Left renal cortex interstitium (tissue), 4 donors: Measurements from ENCODE around the gene C4A. TPM values are rescaled to one million over a fixed set of nuclear protein-coding genes. Genes with fewer than 3 reads are reported as not detected.
A peak's percentile ranks its signal among the peaks of the same experiment; 100 is the strongest.
"Not testable (repeated sequence)": the region's sequence is repeated elsewhere in the genome, so short reads cannot be mapped to it uniquely, and the experiment has no call there.

Experiments
- DNase-seq, 4 donors: peaks; one replicate each; pipeline ENCODE4 v3.0.0-alpha.2; 2013; ENCODE audit warnings: low read depth in 4 of 4, low spot score in 2 of 4, missing footprints in 1 of 4
- polyA plus RNA-seq, 4 donors: library from polyadenylated mRNA; unstranded; fragments of 120-200 nt; gene quantifications; one replicate each; pipeline ENCODE4 v1.2.1, GENCODE V29; 2013; ENCODE audit not compliant: insufficient read length in 4 of 4

Gene C4A
- polyA plus RNA-seq, 4 donors: 11.9 to 24.1 (median 15.8) TPM

- no peak for DNase-seq
These were observed 65.6 kb downstream of the C4A start for GRCh38 chr6:32047539-32047854.

- peak in 1 of 4 donors; percentile 26 for DNase-seq
These were observed 66.3 kb downstream of the C4A start for GRCh38 chr6:32047855-32048766.

DNA sequence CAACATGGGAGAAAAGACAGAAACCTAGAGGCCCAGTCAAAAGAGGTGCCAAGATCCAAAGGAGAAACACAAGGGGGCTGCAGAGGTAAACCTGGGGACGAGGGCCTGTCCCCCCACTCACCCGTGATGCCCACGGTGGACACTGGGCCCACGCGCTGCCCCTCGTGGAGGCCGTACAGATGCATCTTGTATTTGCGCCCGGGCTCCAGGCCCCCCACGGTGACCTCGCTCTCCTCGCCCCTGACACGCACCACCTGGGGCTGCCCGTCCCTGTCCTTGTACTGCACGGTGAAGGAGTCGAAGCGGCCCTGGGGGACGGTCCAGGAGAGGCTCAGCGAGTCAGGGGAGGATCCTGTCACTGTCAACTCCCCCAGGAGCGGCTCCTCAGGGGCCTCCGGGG lies 67.3 kb downstream of the C4A start:
- DNase-seq: not testable (repeated sequence)

DNA sequence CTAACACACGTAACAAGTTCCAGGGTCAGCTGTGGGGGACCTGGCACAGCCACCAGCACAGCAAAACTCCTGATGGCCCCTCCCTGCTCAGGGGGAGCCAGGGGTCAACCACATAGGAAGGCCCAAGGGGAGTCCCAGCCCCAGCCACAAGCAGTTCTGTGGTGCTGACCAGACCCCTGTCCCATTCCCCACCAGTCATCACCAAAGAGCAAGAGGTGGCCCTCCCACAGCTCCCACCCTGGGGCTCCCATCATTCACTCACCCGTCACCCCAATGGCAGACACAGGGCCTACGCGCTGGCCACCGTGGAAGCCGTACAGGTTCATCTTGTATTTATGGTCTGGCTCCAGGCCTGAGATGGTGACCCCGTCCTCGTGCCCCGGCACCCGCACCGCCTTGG lies 67.9 kb downstream of the C4A start:
- not testable (repeated sequence) for DNase-seq

DNA sequence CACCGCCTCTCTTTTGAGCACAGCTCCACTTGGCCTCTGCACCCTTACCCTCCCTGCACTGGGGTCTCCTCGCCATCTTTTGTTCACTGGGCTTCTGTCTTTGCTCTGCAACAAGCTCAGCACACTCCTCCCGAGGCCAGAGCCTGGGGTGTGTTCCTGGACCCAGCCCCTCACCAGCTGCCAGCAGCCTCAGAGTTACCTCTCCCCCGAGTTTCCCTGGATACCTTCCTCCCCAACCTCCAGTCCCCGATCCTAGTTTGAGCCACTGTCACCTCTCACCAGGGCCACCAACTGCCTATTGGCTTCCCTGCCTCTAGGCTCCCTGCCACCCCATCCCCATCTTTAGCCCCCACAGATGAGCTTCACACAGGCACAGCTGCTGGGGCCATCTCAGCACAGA lies 68.7 kb downstream of the C4A start:
- no peak for DNase-seq

Other genes starting within 250 kb of the C4A start
- gene CLIC1, start 245.5 kb upstream of the C4A start, polyA plus RNA-seq: 100 to 1,000 TPM; 251 to 323 (median 297) TPM
- 10 to 100 TPM; 13.1 to 58.4 (median 30.9) TPM for gene MSH5, start 242.1 kb upstream of the C4A start, polyA plus RNA-seq
- 10 to 100 TPM in 2 of 4 donors, 1 to 10 TPM in 2; 4.2 to 12.9 (median 7.3) TPM for gene SAPCD1, start 219.4 kb upstream of the C4A start, polyA plus RNA-seq
- 10 to 100 TPM in 2 of 4 donors, 1 to 10 TPM in 2; 8.1 to 10.7 (median 9.6) TPM for gene VWA7, start 204.7 kb upstream of the C4A start, polyA plus RNA-seq
- gene VARS1, start 186.3 kb upstream of the C4A start, polyA plus RNA-seq: 10 to 100 TPM; 51.9 to 64.8 (median 55.2) TPM
- 10 to 100 TPM; 80.4 to 88.0 (median 84.9) TPM for gene LSM2, start 175.1 kb upstream of the C4A start, polyA plus RNA-seq
- 1 to 10 TPM; 3.6 to 4.2 (median 3.8) TPM for gene HSPA1L, start 166.8 kb upstream of the C4A start, polyA plus RNA-seq
- gene HSPA1A, start 166.5 kb upstream of the C4A start, polyA plus RNA-seq: 100 to 1,000 TPM in 3 of 4 donors, 10 to 100 TPM in 1; 92.5 to 123 (median 116) TPM
- 100 to 1,000 TPM; 128 to 169 (median 155) TPM for gene HSPA1B, start 154.3 kb upstream of the C4A start, polyA plus RNA-seq
- 10 to 100 TPM; 72.1 to 78.2 (median 75.1) TPM for gene NEU1, start 119.2 kb upstream of the C4A start, polyA plus RNA-seq
- gene SLC44A4, start 103.1 kb upstream of the C4A start, polyA plus RNA-seq: 10 to 100 TPM; 37.2 to 57.4 (median 46.1) TPM
- gene EHMT2, start 84.4 kb upstream of the C4A start, polyA plus RNA-seq: 100 to 1,000 TPM in 1 of 4 donors, 10 to 100 TPM in 3; 65.6 to 111 (median 86.8) TPM
- gene ZBTB12, start 80.0 kb upstream of the C4A start, polyA plus RNA-seq: 10 to 100 TPM; 22.4 to 35.3 (median 26.9) TPM
- 1 to 10 TPM; 3.1 to 4.1 (median 3.7) TPM for gene C2, start 54.3 kb upstream of the C4A start, polyA plus RNA-seq
- 10 to 100 TPM in 1 of 4 donors, 1 to 10 TPM in 3; 6.5 to 22.2 (median 7.1) TPM for gene CFB, start 36.0 kb upstream of the C4A start, polyA plus RNA-seq
- 100 to 1,000 TPM in 1 of 4 donors, 10 to 100 TPM in 3; 88.5 to 105 (median 91.7) TPM for gene NELFE, start 23.1 kb upstream of the C4A start, polyA plus RNA-seq
- 10 to 100 TPM; 36.4 to 56.9 (median 45.8) TPM for gene SKIC2, start 22.9 kb upstream of the C4A start, polyA plus RNA-seq
- 10 to 100 TPM; 22.9 to 42.2 (median 32.9) TPM for gene DXO, start 9.9 kb upstream of the C4A start, polyA plus RNA-seq
- 10 to 100 TPM; 10.7 to 24.8 (median 17.0) TPM for gene C4B, start 32.7 kb downstream of the C4A start, polyA plus RNA-seq
- gene CYP21A2, start 56.4 kb downstream of the C4A start, polyA plus RNA-seq: 1 to 10 TPM in 2 of 4 donors, under 1 TPM in 2; 0.61 to 1.4 (median 1.1) TPM
- gene TNXB, start 127.3 kb downstream of the C4A start, polyA plus RNA-seq: 1 to 10 TPM; 2.7 to 4.9 (median 4.9) TPM
- gene ATF6B, start 146.2 kb downstream of the C4A start, polyA plus RNA-seq: 100 to 1,000 TPM in 1 of 4 donors, 10 to 100 TPM in 3; 88.4 to 123 (median 95.4) TPM
- gene FKBPL, start 148.2 kb downstream of the C4A start, polyA plus RNA-seq: 1 to 10 TPM; 6.3 to 9.6 (median 7.7) TPM
- 1 to 10 TPM; 2.2 to 4.4 (median 3.1) TPM for gene PRRT1, start 169.9 kb downstream of the C4A start, polyA plus RNA-seq
- 10 to 100 TPM; 27.9 to 50.9 (median 36.7) TPM for gene PPT2, start 172.1 kb downstream of the C4A start, polyA plus RNA-seq
- gene EGFL8, start 182.5 kb downstream of the C4A start, polyA plus RNA-seq: 10 to 100 TPM; 12.0 to 46.0 (median 32.2) TPM
- 100 to 1,000 TPM in 3 of 4 donors, 10 to 100 TPM in 1; 93.4 to 114 (median 104) TPM for gene AGPAT1, start 194.0 kb downstream of the C4A start, polyA plus RNA-seq
- gene RNF5, start 196.3 kb downstream of the C4A start, polyA plus RNA-seq: 100 to 1,000 TPM in 3 of 4 donors, 10 to 100 TPM in 1; 95.7 to 113 (median 106) TPM
- gene AGER, start 202.2 kb downstream of the C4A start, polyA plus RNA-seq: 10 to 100 TPM; 10.8 to 37.0 (median 20.3) TPM
- 100 to 1,000 TPM; 150 to 221 (median 179) TPM for gene PBX2, start 208.1 kb downstream of the C4A start, polyA plus RNA-seq
- gene GPSM3, start 210.6 kb downstream of the C4A start, polyA plus RNA-seq: 10 to 100 TPM in 3 of 4 donors, 1 to 10 TPM in 1; 9.5 to 12.0 (median 11.3) TPM
- gene NOTCH4, start 242.0 kb downstream of the C4A start, polyA plus RNA-seq: 10 to 100 TPM; 14.9 to 30.8 (median 18.4) TPM